Measurements from ENCODE around the gene IHH. TPM values are rescaled to one million over a fixed set of nuclear protein-coding genes. Genes with fewer than 3 reads are reported as not detected.

IHH gene
- total RNA-seq, 3 donors from 2014 or later (not counting 1 experiment from before 2014, with no cell fraction given): not detected

GRCh38 chr2:219016721-219017120, 44.0 kb downstream of the IHH start:
- peaks cover 10 to 16% of the 10 kb centered on the region in 2 donors for H3K27me3 Mint-ChIP-seq (ENCODE audit: low read depth in 2 of 2)
- H3K36me3 Mint-ChIP-seq: no peaks in the 10 kb centered on the region

GRCh38 chr2:219010873-219011272, 49.8 kb downstream of the IHH start:
- ATAC-seq (no peak), DNase-seq (no peak)
- TF ChIP-seq CTCF (IDR thresholded peaks at IDR 0.05): no peak
- intact Hi-C loops (cut with micrococcal nuclease): no loop called here
- WGBS (ENCODE audit: insufficient coverage): 95% methylated on average over 3 of the region's 5 CpGs
- H3K36me3 Mint-ChIP-seq: no peaks in the 10 kb centered on the region
- Histone ChIP-seq H3K36me3 (ENCODE audit: control insufficient read depth, insufficient read depth, low read length) (no peaks in the 10 kb centered on the region), H3K4me1 (ENCODE audit: control insufficient read depth, insufficient read depth, low read length) (no peaks in the 10 kb centered on the region), H3K27me3 (ENCODE audit: control insufficient read depth, insufficient read depth, low read length) (no peaks in the 10 kb centered on the region), H3K9me3 (ENCODE audit: control insufficient read depth, insufficient read depth, low read length) (no peaks in the 10 kb centered on the region), H3K27ac (ENCODE audit: low read length) (no peak overlapping the region), H3K4me3 (ENCODE audit: low read length) (no peak overlapping the region)
- no peaks in the 10 kb centered on the region for H3K4me1 Mint-ChIP-seq
- no peaks in the 10 kb centered on the region for H3K9me3 Mint-ChIP-seq
- no peak overlapping the region for H3K4me3 Mint-ChIP-seq
- peaks cover 17 to 25% of the 10 kb centered on the region in 2 donors for H3K27me3 Mint-ChIP-seq (ENCODE audit: low read depth in 2 of 2)
- no peak overlapping the region for H3K27ac Mint-ChIP-seq

More at GRCh38 chr2:219016721-219017120, 44.0 kb downstream of the IHH start:
- Histone ChIP-seq H3K27ac (ENCODE audit: low read length) (no peak overlapping the region), H3K9me3 (ENCODE audit: control insufficient read depth, insufficient read depth, low read length) (no peaks in the 10 kb centered on the region), H3K4me3 (ENCODE audit: low read length) (no peak overlapping the region), H3K27me3 (ENCODE audit: control insufficient read depth, insufficient read depth, low read length) (no peaks in the 10 kb centered on the region), H3K36me3 (ENCODE audit: control insufficient read depth, insufficient read depth, low read length) (no peaks in the 10 kb centered on the region), H3K4me1 (ENCODE audit: control insufficient read depth, insufficient read depth, low read length) (no peaks in the 10 kb centered on the region)
- intact Hi-C loops (cut with micrococcal nuclease): no loop called here
- Mint-ChIP-seq H3K4me1 (no peaks in the 10 kb centered on the region), H3K9me3 (no peaks in the 10 kb centered on the region), H3K27ac (no peak overlapping the region), H3K4me3 (no peak overlapping the region)
- ATAC-seq (no peak), DNase-seq (no peak)
- WGBS (ENCODE audit: insufficient coverage): 91% methylated on average over 11 of the region's 11 CpGs
- TF ChIP-seq CTCF (IDR thresholded peaks at IDR 0.05): no peak

GRCh38 chr2:219010162-219010756, 50.5 kb downstream of the IHH start:
- Histone ChIP-seq H3K27ac (ENCODE audit: low read length) (no peak overlapping the region), H3K4me1 (ENCODE audit: control insufficient read depth, insufficient read depth, low read length) (no peaks in the 10 kb centered on the region), H3K9me3 (ENCODE audit: control insufficient read depth, insufficient read depth, low read length) (no peaks in the 10 kb centered on the region), H3K36me3 (ENCODE audit: control insufficient read depth, insufficient read depth, low read length) (no peaks in the 10 kb centered on the region), H3K27me3 (ENCODE audit: control insufficient read depth, insufficient read depth, low read length) (peaks cover 5% of the 10 kb centered on the region), H3K4me3 (ENCODE audit: low read length) (no peak overlapping the region)
- Mint-ChIP-seq H3K36me3 (no peaks in the 10 kb centered on the region), H3K4me3 (no peak overlapping the region), H3K4me1 (no peaks in the 10 kb centered on the region), H3K9me3 (no peaks in the 10 kb centered on the region), H3K27ac (no peak overlapping the region), H3K27me3 (ENCODE audit: low read depth in 2 of 2) (peaks cover 23 to 32% of the 10 kb centered on the region in 2 donors)
- TF ChIP-seq CTCF (IDR thresholded peaks at IDR 0.05): peak; percentile 8
- 47% methylated on average over 6 of the region's 6 CpGs for WGBS (ENCODE audit: insufficient coverage)
- intact Hi-C loops (cut with micrococcal nuclease): no loop called here
- DNase-seq (peak in 1 of 2 donors; percentile 50), ATAC-seq (peak in 2 of 3 donors; percentile 40 to 45)

GRCh38 chr2:219009294-219009693, 51.4 kb downstream of the IHH start:
- no peak overlapping the region for H3K27ac Mint-ChIP-seq
- DNase-seq (no peak), ATAC-seq (no peak)
- H3K4me1 ChIP-seq (ENCODE audit: control insufficient read depth, insufficient read depth, low read length): no peaks in the 10 kb centered on the region
- no peak overlapping the region for H3K4me3 ChIP-seq (ENCODE audit: low read length)
- no peaks in the 10 kb centered on the region for H3K9me3 Mint-ChIP-seq
- H3K36me3 ChIP-seq (ENCODE audit: control insufficient read depth, insufficient read depth, low read length): no peaks in the 10 kb centered on the region
- WGBS (ENCODE audit: insufficient coverage): 68% methylated on average over 1 of the region's 2 CpGs
- TF ChIP-seq CTCF (IDR thresholded peaks at IDR 0.05): no peak
- H3K36me3 Mint-ChIP-seq: no peaks in the 10 kb centered on the region
- H3K4me3 Mint-ChIP-seq: no peak overlapping the region
- intact Hi-C loops (cut with micrococcal nuclease): no loop called here
- peaks cover 7% of the 10 kb centered on the region for H3K27me3 ChIP-seq (ENCODE audit: control insufficient read depth, insufficient read depth, low read length)
- peaks cover 32 to 39% of the 10 kb centered on the region in 2 donors for H3K27me3 Mint-ChIP-seq (ENCODE audit: low read depth in 2 of 2)
- H3K9me3 ChIP-seq (ENCODE audit: control insufficient read depth, insufficient read depth, low read length): no peaks in the 10 kb centered on the region
- no peak overlapping the region for H3K27ac ChIP-seq (ENCODE audit: low read length)
- no peaks in the 10 kb centered on the region for H3K4me1 Mint-ChIP-seq
